A673 (cell line): ENCODE results near the gene NCKIPSD. TPM values are rescaled to one million over a fixed set of nuclear protein-coding genes. Genes with fewer than 3 reads are reported as not detected.
A peak's percentile ranks its signal among the peaks of the same experiment; 100 is the strongest.

ENCODE experiments used
- BruUV-seq: library from RNA; stranded (reverse); fragments of 400-500 nt; replicated peaks from 2 replicates; lab custom pipeline; 2021; lab: Mats Ljungman, UMichigan
- CTCF ChIA-PET: fragments of 300-600 bp; sonication (Branson Sonifier 250); formaldehyde crosslinking; loops from one replicate; lab custom pipeline; 2022; ENCODE audit warnings: antibody characterized with exemption; lab: Charles Lee
- POLR2A ChIA-PET: fragments of 300-600 bp; sonication (Branson Sonifier 250); formaldehyde crosslinking; loops from one replicate; lab custom pipeline; 2022; ENCODE audit warnings: antibody characterized with exemption; ENCODE audit not compliant: low non-redundant PET; lab: Charles Lee
- DNase-seq: peaks from one replicate; pipeline ENCODE4 v3.0.0-alpha.2; 2015; ENCODE audit warnings: low spot score
- H3K27ac ChIP-seq: fragments of 200-600 bp; sonication (generic); 2 replicates; pipeline ENCODE4 v1.5.1; 2016; ENCODE audit warnings: mixed run types, low read depth, mild to moderate bottlenecking, mixed read lengths, antibody characterized with exemption, low read length; ENCODE audit not compliant: poor library complexity, severe bottlenecking
- H3K27me3 ChIP-seq: fragments of 200-600 bp; sonication (generic); replicated peaks from 2 replicates; pipeline ENCODE4 v1.6.1; 2017; ENCODE audit warnings: mixed run types, low read depth, mild to moderate bottlenecking, mixed read lengths, antibody characterized with exemption, low read length; ENCODE audit not compliant: insufficient read depth, poor library complexity
- H3K36me3 ChIP-seq: fragments of 200-600 bp; sonication (generic); 2 replicates; pipeline ENCODE4 v1.6.1; 2016; ENCODE audit warnings: mixed run types, mild to moderate bottlenecking, mixed read lengths, antibody characterized with exemption, low read length; ENCODE audit not compliant: insufficient read depth, poor library complexity, severe bottlenecking
- H3K4me1 ChIP-seq: fragments of 200-600 bp; sonication (generic); 2 replicates; pipeline ENCODE4 v1.6.1; 2017; ENCODE audit warnings: mixed run types, mild to moderate bottlenecking, mixed read lengths, antibody characterized with exemption, low read length; ENCODE audit not compliant: insufficient read depth, poor library complexity, severe bottlenecking
- H3K4me3 ChIP-seq: fragments of 200-600 bp; sonication (generic); 2 replicates; pipeline ENCODE4 v1.5.1; 2016; ENCODE audit warnings: low read depth, mixed run types, mild to moderate bottlenecking, mixed read lengths, low read length; ENCODE audit not compliant: poor library complexity, severe bottlenecking
- H3K9me3 ChIP-seq: fragments of 200-600 bp; sonication (generic); 2 replicates; pipeline ENCODE4 v1.6.1; 2016; ENCODE audit warnings: mixed run types, low read depth, mild to moderate bottlenecking, mixed read lengths, antibody characterized with exemption, low read length; ENCODE audit not compliant: poor library complexity, severe bottlenecking
- CTCF ChIP-seq: fragments of 300-800, 200-600 bp; sonication (generic); conservative IDR thresholded peaks from 2 replicates; pipeline ENCODE4 v1.5.1; 2017; ENCODE audit warnings: low read depth, mild to moderate bottlenecking, antibody characterized with exemption, low read length, moderate library complexity, mixed read lengths
- EZH2 ChIP-seq: fragments of 200-600 bp; sonication (generic); IDR thresholded peaks from 2 replicates; pipeline ENCODE4 v1.6.1; 2017; ENCODE audit warnings: borderline replicate concordance, low read depth, mild to moderate bottlenecking, mixed read lengths, antibody characterized with exemption, low read length; ENCODE audit not compliant: poor library complexity, severe bottlenecking
- intact Hi-C: fragments of 100-400 bp; cut with micrococcal nuclease; formaldehyde crosslinking; loops from one replicate; pipeline ENCODE4 v1.10.0; 2022; ENCODE audit not compliant: unreplicated experiment
- total RNA-seq: library from RNA; stranded (reverse); gene quantifications from 2 replicates; pipeline ENCODE4 v1.2.3, GENCODE V29; 2021

The NCKIPSD gene
- total RNA-seq, 1 experiment from 2014 or later, result 15.0 TPM

- ChIA-PET POLR2A (no interaction called here), CTCF (no interaction called here)
- peak overlapping the region; percentile 70 for H3K4me3 ChIP-seq
- H3K36me3 ChIP-seq, result no peaks in the 10 kb centered on the region
- no TSS peak for BruUV-seq
- H3K27ac ChIP-seq, result peak overlapping the region; percentile 47
- no peaks in the 10 kb centered on the region for H3K9me3 ChIP-seq
- H3K4me1 ChIP-seq, result no peaks in the 10 kb centered on the region
- H3K27me3 ChIP-seq, result no peaks in the 10 kb centered on the region
- DNase-seq, result peak; percentile 37
- intact Hi-C loops, result no loop called here
- TF ChIP-seq EZH2 (no peak), CTCF (no peak)
These were observed 51.0 kb downstream of the NCKIPSD start for GRCh38 chr3:48634661-48635221.

- no peak overlapping the region for H3K4me3 ChIP-seq
- no peaks in the 10 kb centered on the region for H3K9me3 ChIP-seq
- TF ChIP-seq EZH2, result no peak
- TF ChIP-seq CTCF, result no peak
- no peaks in the 10 kb centered on the region for H3K4me1 ChIP-seq
- no peaks in the 10 kb centered on the region for H3K36me3 ChIP-seq
- ChIA-PET CTCF (no interaction called here), POLR2A (no interaction called here)
- intact Hi-C loops, result no loop called here
- no peak for DNase-seq
- BruUV-seq, result no TSS peak
- no peak overlapping the region for H3K27ac ChIP-seq
- H3K27me3 ChIP-seq, result no peaks in the 10 kb centered on the region
These were observed 52.0 kb downstream of the NCKIPSD start for GRCh38 chr3:48633743-48634142.

- Histone ChIP-seq H3K4me1 (no peaks in the 10 kb centered on the region), H3K9me3 (no peaks in the 10 kb centered on the region), H3K27ac (no peak overlapping the region), H3K36me3 (no peaks in the 10 kb centered on the region), H3K4me3 (no peak overlapping the region), H3K27me3 (no peaks in the 10 kb centered on the region)
- no peak for DNase-seq
- no TSS peak for BruUV-seq
- CTCF ChIA-PET, result no interaction called here
- TF ChIP-seq EZH2 (no peak), CTCF (no peak)
- intact Hi-C loops, result no loop called here
- POLR2A ChIA-PET, result no interaction called here
These were observed 52.5 kb downstream of the NCKIPSD start for GRCh38 chr3:48633256-48633655.
